ENCODE data around the gene PTPRN2. TPM values are rescaled to one million over a fixed set of nuclear protein-coding genes. Genes with fewer than 3 reads are reported as not detected.

Gene PTPRN2
- total and polyA plus RNA-seq, 2 donors (not counting 3 experiments of a cell fraction or from before 2014, with no cell fraction given) = 0.62 to 0.88 TPM

DNA sequence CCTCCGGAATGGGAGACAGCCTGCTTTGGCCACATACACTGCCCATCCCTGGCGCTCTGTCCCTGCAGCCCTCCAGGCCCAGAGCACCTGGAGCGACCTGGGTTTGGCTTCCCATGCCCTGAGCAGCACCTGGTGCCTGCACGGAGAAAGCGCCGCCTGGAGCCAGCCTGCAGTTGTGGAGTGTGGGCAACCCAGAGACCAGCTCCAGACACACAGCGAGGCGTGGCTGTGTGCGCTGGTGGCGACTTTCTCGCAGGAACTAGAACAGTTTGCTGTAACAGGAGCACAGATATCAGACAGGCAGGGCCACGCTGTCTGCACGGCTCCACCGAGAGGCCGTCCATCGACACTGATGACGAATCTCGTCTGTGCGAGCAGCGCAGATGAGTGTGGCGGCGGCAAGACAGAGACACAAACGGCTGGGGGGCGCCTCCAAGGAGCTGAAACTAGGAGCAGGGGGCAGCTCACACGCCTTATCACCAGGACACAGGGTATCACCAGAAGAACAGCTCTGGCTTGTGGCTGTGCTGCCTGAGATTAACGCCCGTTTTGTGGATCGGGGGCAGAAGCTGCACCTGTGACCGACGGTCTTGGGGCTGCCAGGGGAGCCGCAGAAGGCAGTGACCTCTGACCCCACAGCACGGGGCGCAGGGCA lies 975.5 kb downstream of the PTPRN2 start:
- intact Hi-C loops (cut with micrococcal nuclease) (no loop called here), dilution Hi-C loops (cut with MboI; ENCODE audit: extremely low pct_ligation_motif_present, low sequenced_read_pairs) (no loop called here)
- ChIA-PET POLR2A (no interaction called here), CTCF (no interaction called here)
- Histone ChIP-seq H3K4me3 (replicated peaks in 1 of 3; ENCODE audit: insufficient read depth in 1 of 3, low read depth in 1 of 3, low read length in 3 of 3) (no peak overlapping the region), H3K79me2 (ENCODE audit: control insufficient read depth, insufficient read depth, low read length) (no peaks in the 10 kb centered on the region), H3K4me2 (ENCODE audit: insufficient read depth, low read length) (no peak overlapping the region), H3K36me3 (ENCODE audit: control insufficient read depth in 2 of 2, extremely low read depth in 1 of 2, insufficient read depth in 2 of 2, low read length in 2 of 2) (no peaks in the 10 kb centered on the region), H3K4me1 (ENCODE audit: control insufficient read depth, extremely low read depth, insufficient read depth, low read length) (no peaks in the 10 kb centered on the region), H3K27ac (ENCODE audit: insufficient read depth, low read depth, low read length) (no peak overlapping the region), H3K9me3 (replicated peaks; ENCODE audit: control insufficient read depth, insufficient read depth, low read length) (no peaks in the 10 kb centered on the region), H3K9me1 (replicated peaks; ENCODE audit: control insufficient read depth, extremely low read depth, insufficient read depth, low read length) (no peaks in the 10 kb centered on the region), H4K20me1 (replicated peaks; ENCODE audit: control insufficient read depth, extremely low read depth, insufficient read depth, low read length) (no peaks in the 10 kb centered on the region), H3K9ac (replicated peaks; ENCODE audit: extremely low read depth, insufficient read depth, low read length) (no peak overlapping the region), H2AFZ (ENCODE audit: low read depth, low read length) (no peak overlapping the region), H3K27me3 (ENCODE audit: control insufficient read depth in 2 of 2, insufficient read depth in 2 of 2, low read length in 2 of 2) (peaks cover 0 to 4% of the 10 kb centered on the region in 2 experiments)
- no peak for FAIRE-seq
- DNase-seq (ENCODE audit: low read depth, low spot score) = no peak
- TF ChIP-seq POLR2AphosphoS5 (IDR thresholded peaks at IDR 0.05; ENCODE audit: insufficient read depth, low read depth, low read length) (no peak), POLR2A (IDR thresholded peaks at IDR 0.05; ENCODE audit: low read depth, low read length) (no peak), JUN (IDR thresholded peaks at IDR 0.05; ENCODE audit: borderline replicate concordance, insufficient read depth, insufficient read length, low read depth) (no peak), EZH2 (IDR thresholded peaks at IDR 0.05; ENCODE audit: borderline replicate concordance, low read depth, low read length, severe bottlenecking) (no peak), FOS (IDR thresholded peaks at IDR 0.05; ENCODE audit: borderline replicate concordance, insufficient read depth, low read length) (no peak), GATA2 (IDR thresholded peaks at IDR 0.05; ENCODE audit: insufficient read depth, insufficient read length, low read depth, low read length) (no peak), MYC (IDR thresholded peaks at IDR 0.05; ENCODE audit: low read depth, low read length) (no peak)
- TF ChIP-seq, protein P1, sequence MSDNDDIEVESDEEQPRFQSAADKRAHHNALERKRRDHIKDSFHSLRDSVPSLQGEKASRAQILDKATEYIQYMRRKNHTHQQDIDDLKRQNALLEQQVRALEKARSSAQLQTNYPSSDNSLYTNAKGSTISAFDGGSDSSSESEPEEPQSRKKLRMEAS (IDR thresholded peaks at IDR 0.05; ENCODE audit: insufficient read depth, insufficient read length) = no peak
- TF ChIP-seq, protein P2, sequence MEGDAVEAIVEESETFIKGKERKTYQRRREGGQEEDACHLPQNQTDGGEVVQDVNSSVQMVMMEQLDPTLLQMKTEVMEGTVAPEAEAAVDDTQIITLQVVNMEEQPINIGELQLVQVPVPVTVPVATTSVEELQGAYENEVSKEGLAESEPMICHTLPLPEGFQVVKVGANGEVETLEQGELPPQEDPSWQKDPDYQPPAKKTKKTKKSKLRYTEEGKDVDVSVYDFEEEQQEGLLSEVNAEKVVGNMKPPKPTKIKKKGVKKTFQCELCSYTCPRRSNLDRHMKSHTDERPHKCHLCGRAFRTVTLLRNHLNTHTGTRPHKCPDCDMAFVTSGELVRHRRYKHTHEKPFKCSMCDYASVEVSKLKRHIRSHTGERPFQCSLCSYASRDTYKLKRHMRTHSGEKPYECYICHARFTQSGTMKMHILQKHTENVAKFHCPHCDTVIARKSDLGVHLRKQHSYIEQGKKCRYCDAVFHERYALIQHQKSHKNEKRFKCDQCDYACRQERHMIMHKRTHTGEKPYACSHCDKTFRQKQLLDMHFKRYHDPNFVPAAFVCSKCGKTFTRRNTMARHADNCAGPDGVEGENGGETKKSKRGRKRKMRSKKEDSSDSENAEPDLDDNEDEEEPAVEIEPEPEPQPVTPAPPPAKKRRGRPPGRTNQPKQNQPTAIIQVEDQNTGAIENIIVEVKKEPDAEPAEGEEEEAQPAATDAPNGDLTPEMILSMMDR (IDR thresholded peaks at IDR 0.05; ENCODE audit: extremely low read depth in 1 of 2, insufficient read depth in 1 of 2, low read depth in 1 of 2, low read length in 2 of 2) = no peak
- BruUV-seq (replicated peaks) = no TSS peak

All from endothelial cell of umbilical vein (primary cell).